GM04504 (cell line): ENCODE measurements around the gene MESD.
A peak's percentile ranks its signal among the peaks of the same experiment; 100 is the strongest.

Experiments
- DNase-seq: peaks from one replicate; pipeline ENCODE4 v3.0.0-alpha.2; 2012; ENCODE audit warnings: low read depth

Gene MESD

DNA sequence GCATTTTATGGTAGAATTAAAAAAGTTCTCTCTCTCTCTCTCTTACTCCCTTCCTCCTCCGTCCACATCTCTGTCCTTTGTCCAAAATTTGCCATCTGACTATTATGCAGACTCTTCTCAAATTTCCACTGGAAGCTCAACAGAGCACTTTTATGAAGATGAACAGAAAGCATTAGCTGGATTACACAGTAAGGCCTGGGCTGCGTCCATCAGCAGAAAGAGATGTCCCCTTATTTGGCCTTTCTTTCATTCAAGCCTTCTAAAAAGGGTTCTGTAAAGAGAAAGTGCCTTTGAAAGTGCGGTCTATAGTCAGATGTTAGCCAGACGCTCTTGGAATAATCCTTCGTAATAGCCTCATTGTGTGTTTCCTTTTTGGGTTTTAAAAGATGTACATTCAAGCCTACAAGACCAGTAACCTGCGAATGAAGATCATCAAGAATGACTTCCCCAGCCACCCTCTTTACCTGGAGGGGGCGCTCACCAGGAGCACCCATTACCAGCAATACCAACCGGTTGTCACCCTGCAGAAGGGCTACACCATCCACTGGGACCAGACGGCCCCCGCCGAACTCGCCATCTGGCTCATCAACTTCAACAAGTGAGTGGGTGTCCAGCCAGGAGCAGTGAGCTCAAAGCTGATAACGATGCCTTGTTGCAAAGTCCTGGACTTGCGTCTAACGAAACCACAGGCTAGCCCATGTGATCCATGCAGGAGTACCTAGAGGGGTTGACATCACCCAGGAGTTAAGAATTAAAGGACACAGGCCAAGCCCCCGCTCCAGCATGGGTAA is 53.1 kb downstream of the MESD start:
- DNase-seq, result no peak

DNA sequence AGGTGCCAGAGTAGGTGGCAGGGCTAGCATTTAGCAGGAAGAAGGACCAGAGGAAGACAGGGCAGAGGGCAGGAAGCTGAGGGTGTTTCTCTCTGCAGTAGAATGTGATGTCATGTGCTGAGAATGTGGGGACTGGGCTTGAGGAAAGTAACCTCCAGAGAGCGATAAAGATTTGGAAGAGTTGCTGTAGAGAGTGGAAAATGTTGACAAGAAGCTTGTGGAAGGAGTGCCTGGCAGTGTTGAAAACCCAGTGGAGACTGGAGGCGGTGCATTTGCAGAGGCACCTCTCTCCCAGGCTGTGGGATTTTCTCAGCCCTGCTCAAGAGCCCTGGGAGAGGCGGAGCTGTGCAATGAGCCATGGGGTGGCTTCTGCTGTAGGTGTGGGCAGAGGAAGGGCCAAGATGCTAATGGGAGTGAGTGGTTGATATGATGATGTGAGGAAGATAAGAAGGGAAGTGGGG is 54.8 kb downstream of the MESD start:
- DNase-seq, result no peak

DNA sequence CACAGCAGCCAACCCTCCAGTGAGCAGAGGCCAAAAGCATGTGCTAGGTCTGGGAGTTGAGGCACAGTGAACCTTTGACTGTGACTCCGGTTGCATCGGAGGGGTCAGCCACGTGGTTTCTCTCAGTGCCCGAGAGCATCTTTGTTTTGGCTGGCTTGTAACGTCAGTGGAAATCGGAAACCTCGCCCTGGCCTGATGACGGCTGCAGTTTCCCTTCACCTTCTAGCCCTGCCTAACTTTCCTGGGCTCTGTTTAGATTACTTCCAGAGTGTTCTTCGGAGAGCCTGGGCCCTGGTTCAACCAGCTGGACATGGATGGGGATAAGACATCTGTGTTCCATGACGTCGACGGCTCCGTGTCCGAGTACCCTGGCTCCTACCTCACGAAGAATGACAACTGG is 56.6 kb downstream of the MESD start:
- no peak for DNase-seq

DNA sequence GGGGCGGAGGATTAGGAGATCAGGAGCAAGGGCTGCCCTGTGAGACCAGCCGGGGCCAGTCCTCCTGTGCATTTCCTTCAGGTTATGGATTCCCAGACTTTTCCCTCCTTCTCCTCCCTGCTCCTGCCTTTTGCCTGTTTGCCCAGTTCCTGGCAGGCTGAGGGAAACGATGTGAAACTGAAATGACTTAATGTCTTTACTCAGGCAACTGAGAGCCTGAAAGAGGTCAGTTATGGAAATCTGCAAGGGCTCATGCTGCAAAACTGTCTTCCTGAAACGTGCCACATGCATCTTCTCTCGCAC is 57.2 kb downstream of the MESD start:
- no peak for DNase-seq

DNA sequence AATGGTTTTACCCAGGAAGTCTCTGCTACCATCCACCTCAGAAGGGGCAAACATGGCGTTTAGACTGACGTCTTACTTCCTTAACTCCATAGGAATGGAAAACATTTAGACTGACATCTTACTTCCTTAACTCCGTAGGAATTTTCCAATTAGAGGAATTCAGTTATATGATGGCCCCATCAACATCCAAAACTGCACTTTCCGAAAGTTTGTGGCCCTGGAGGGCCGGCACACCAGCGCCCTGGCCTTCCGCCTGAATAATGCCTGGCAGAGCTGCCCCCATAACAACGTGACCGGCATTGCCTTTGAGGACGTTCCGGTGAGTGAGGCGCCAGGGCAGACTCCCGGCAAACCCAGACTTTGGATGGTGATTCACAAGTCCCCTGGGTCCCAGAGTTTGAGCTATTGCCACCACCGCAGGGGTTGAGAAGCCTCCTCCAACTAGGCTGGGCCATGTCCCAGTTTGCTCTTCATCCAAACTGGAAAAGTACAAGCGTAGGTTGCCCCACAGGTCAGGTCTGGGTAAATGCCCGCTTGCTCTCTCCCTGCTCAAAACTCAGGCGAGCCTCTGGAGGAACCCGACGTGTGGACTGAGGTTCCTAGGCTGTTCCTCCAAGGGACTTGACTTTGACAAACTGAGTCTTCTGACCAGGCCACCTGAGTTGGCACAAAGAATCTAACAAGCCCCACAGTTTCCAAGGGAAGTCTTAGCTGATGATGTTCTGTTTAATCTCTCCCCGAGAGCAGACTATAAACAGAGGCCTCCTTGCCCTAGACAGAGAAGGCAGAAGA is 57.7 kb downstream of the MESD start:
- DNase-seq, result no peak

DNA sequence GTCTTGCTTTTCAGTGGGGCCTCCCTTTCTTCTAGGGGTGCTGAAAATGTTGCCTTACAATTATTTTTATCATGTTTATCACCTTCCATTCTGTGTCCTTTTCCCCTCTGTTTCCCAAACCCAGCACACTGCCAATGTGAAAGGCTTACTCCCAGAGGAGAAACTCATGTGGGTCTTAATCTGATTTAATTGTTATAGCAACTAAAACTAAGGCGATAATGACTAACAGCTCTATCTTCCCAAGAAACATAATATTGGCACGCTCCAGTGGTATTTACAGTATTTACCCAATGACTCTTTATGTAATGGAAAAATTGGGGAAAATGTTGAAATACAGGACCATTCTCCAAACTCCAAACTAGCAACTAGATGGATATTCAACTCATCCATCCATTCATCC is 58.4 kb downstream of the MESD start:
- no peak for DNase-seq

DNA sequence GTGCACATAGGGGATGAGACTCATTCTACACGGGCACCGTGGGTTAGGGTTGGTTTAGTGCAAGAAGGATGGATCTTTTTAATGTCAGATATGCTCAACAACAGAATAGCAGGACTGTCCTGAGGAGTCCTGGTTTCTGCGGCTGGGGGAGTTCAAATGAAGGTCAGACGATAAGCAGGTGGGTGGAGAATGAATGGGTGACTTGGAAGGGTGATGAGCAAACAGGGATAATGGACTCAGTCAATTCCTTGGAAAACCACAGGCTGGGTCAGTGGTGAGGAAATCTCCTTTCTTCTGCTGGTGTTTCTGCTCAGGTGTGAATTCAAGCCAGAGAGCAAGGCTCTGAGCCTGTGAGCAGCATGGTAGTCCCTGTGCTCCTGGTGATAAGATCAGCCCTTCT is 59.9 kb downstream of the MESD start:
- DNase-seq, result no peak

DNA sequence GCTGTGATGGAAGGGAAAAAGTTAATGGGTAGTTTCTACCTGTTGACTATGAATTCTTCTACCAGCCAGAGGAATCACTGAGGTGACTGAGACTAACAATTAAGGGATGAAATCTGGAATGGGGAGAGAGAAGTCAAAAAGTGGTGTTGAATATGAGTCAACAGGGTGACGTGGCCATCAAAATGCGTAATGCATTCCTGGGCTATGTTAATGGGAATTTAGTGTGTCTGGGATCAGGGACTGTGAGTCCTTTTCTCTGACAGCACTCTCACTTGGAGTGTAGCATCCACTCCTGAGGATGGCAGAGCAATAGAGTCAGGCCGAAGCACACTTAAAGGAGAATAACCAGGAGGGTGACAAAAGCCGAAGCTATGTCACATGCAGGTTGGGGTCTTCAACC is 60.4 kb downstream of the MESD start:
- DNase-seq, result peak; percentile 70

DNA sequence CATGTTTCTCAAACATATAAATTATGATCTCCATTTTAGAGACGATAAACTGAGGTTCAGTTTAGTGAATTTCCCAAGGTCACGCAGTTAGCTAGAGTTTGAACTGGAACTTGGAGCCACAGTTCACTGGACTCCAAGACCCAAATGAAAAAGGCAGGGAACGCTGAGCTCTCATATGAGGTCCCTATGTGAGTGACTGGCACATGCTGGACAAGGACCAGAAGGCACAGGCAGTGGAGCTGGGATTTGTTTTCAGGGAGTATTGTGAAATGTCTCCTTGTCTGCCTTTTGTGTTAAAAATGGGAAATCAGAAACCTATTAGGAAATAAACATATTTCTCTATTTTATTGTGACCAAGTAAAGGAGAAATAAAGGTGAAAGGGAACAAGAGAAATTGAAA is 63.5 kb downstream of the MESD start:
- no peak for DNase-seq

DNA sequence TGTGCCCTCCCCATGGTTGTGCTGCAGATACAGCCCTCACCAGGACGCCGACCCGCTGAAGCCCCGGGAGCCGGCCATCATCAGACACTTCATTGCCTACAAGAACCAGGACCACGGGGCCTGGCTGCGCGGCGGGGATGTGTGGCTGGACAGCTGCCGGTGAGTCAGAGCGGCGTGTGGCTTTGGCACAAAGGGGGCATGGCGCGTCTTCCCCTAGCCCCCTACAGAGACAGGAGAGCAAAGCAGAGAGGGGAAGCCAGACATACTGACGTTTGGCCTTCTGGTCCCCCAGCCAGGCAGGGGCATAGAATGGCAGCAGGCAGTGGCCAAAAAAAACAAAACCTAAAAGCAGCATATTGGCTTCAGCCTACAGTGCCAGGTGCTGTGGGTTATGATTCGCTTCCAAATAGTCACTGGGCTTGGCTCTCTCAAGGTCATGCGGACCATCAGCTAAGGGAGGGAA is 64.0 kb downstream of the MESD start:
- no peak for DNase-seq

DNA sequence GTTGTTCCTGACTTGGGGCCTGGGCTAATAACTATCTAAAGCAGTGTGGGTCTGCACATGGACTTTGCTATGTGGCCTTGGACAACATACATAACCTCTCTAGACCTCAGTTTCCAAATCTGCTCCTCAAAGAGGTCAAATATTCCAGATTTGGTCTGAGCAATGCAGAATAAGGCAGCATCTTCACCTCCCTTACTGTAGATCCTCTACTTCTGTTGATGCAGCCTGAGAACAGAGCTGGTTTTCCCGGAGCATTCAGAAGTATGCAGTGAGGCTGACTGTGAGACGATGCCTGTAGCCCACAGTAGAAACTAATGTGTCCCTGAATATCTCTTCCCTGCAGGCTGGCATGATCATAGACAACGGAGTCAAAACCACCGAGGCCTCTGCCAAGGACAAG is 65.3 kb downstream of the MESD start:
- no peak for DNase-seq

DNA sequence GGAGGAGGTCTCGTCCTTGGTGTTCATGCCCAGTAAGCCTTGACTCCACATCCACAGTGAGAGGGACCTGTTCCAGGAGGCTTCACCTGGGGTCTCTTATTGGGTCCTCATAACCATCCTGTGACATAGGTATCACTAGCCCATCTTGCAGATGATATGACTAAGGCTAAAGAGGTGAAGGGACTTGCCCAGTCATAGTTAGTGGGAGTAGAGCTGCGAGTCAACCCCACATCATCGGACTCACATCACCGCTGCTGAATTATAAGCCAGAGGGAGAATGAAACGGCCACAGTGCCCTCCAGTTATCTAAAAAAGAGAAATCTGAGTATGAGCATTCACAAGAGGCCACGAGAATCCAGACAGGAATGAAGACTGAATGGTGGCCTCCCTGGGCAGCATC is 66.0 kb downstream of the MESD start:
- no peak for DNase-seq

DNA sequence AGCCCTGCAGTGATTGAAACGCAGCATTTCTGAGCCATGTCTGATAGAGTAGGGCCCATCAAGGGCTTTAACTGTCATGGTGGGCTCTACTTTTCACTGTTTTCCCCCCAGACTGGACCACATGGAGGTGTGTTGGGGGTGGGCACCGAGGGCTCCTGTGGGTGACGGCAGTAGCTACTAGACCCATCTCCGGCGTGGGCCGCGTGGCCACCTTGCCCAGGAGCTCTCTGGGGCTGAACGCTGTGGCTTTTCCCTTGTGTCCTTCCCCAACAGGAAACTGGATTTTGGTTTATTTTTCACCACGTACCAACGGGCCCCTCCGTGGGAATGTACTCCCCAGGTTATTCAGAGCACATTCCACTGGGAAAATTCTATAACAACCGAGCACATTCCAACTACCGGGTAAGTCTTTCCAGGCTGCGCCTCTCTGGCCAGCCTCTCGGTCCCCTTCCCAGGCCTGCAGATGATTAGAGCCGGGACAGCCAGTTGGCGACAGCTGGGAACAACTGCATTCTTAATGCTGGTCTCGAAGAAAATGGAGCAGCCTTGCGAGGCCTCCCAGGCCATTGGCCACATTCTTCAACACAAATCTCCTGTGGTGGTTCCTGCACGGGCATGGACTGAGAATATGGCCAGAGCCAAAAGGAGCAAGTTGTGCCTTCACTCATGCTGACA is 67.7 kb downstream of the MESD start:
- no peak for DNase-seq

DNA sequence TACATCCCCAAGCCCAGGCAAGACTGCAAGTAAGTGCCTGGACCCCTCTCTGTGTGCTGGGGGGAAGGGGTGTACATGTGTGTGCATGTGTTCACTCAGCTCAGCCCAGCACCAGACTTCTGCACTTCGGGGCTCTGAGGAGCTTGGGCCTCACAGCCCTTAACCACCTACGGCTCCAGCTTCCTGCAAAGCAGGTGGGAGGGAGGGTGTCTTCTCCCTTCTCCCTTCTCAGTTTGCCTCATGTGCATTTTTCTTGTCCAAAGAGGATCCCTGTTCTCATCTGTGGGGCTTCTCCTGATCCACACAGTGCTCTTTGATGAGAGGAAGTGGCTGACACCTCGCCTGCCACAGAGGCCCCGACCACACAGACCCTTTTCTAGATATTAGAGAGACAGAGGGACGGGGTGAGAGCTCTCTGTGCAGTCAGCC is 69.3 kb downstream of the MESD start:
- no peak for DNase-seq

DNA sequence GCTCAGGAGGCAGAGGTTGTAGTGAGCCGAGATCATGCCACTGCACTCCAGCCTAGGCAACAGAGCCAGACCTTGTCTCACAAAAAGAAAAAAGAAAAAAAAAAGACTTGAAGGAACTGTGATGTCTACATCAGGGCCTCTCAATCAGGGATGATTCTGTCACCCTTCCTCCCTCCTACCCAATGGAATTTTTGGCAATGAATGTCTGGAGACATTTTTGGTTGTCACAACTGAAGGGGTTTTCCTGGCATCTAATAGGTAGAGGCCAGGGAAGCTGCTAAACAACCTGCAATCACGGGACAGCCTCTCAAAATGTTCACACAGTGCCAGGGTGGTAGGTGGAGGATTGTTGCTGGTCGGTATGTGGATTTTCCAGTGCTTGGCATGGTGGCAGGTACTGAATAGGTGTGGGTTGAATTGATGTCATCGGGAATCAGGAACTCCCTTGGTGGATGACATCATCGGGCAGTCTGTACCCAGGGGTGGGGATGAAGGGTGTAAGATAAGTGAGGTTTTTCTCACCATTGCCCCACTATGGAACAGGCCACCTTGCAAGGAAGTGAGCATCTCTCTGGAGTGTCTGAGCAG is 71.3 kb downstream of the MESD start:
- no peak for DNase-seq

DNA sequence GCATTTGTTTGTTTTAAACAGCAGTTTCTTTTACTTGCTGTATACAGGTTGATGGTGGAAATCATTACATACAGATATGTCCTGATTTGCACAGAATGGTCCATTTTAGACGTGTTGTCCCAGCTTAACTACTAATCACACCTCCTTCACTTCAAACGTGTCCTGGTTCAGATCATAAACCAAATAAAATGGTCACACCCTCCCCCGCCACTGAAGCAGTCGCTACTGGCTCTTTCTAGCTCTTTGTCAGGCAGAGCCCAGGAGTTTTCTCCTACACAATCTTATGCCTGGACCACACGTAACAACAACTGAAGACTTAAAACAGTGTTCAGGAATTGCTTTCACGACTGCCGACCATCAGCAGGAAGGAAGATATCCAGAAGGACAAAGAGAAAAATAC is 73.6 kb downstream of the MESD start:
- DNase-seq, result no peak

DNA sequence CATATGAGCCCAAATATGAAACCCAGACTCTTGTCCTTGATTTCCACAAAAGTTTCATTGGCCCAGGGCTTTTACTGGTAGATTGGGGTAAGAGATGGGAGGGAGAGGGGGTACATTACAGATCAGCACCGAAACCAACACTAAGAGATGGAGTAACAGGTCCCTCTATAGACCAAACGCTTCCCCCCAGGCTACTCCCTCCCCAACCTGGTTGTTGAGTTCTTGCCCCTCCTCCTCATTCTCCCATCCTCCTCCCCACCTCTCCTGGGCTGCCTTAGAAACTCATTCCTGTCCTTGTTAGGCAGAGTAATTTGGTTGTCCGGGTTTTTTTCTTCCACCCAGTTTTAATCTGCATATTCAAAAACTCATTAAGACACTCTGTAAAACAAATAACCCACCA is 74.1 kb downstream of the MESD start:
- no peak for DNase-seq

DNA sequence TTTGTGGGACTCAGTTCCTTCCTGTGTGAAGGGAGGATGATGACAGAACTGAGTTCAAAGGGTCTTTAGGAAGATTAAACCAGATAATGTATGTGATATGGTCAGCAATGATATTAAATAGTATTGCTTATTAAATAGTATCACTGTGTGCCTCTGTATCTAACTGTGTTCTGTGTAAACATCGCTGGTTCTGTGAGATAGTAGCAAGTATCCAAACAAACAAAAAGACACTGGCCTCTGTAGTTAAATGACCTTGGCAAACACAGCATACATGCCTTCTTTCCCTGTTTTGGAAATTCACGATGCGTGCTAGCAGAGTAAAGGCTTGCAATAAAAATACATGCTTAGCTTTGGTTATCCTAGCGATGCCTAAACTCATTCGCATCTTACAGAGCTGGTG is 76.1 kb downstream of the MESD start:
- no peak for DNase-seq

DNA sequence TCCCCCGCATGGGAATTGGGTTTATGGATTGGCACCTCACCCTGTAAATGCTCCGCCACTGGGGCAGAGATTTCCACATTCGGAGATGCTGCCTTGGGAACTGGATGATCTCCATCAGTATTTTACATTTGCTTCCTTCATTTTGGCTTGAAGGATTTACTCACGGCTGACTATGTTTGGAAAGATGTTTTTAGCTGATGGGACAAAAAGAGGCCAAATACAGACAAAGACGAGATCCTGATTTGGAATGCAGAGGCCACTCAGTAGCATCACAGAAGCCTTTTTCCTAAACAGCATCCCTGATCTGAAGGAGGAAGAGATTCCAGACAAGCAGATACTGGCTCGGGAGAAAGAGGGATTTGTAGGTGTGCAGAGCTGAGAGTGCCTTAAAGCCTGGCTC is 76.9 kb downstream of the MESD start:
- no peak for DNase-seq

DNA sequence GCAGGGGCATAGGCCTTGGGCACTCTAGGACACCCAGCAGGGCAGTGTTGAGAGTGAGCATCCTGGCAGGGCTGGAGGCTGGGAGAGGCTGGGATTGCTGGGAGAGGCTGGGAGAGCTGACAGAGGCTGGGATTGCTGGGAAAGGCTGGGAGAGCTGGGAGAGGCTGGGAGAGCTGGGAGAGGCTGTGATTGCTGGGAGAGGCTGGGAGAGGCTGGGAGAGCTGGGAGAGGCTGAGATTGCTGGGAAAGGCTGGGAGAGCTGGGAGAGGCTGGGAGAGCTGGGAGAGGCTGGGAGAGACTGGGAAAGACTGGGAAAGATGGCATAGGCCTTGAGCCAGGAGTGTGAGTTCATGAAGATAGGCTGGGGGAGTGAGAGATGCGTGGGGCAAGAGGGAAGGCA is 77.8 kb downstream of the MESD start:
- DNase-seq, result no peak

DNA sequence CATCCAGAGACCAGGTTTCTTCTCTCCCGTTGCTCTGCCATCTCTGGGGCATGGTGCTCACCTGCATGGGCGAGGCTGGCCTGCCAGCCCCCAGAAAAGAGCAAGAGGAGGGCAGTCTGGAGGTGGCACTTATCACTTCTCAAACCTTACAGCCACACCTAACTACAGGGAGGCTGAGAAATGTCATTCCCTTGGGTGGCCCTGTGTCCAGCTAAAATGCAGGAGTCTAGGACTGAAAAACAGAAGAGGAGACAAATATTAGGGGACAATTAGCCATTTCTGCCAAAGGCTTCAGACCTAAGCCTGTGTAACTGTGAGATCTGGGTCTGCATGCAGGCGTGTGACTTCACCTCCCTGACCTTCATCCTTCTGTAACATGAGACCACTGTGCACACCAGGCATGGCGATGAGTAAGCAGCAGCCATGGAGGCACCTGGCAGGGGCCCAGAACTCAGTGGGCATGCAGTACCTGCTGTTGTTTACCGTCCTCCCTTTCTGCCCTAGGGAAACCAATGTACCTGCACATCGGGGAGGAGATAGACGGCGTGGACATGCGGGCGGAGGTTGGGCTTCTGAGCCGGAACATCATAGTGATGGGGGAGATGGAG is 83.4 kb downstream of the MESD start:
- DNase-seq, result no peak

DNA sequence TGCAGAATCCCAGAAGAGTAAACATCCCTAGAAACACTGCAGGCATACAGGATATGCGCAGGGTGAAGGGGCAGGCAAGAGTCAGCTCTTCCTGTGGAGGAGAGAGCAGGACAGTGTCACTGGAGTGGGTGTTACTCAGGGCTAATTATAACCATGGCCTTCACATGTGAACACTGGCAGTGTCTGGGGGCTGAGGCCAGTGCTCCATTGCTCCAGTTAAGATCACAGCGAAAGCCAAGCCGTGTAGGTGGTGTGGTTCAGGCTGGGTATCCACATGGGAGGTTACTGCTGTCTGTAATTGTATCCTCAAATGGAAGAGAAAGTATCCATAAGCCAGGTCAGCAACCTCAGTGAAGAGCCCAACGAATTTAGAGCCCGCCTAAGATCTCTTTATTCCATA is 84.6 kb downstream of the MESD start:
- DNase-seq, result no peak
